Liver (tissue), 2 donors: ENCODE measurements around the gene HCRTR1.

Experiments
- CTCF ChIP-seq: fragments of 150-350 bp; IDR thresholded peaks from 2 replicates; pipeline ENCODE4 v1.5.1; 2017; ENCODE audit warnings: improper control_type of control experiment, low read depth, low read length; ENCODE audit not compliant: missing input control
- MAX ChIP-seq: IDR thresholded peaks from 2 replicates; pipeline ENCODE4 v1.6.1; 2016; ENCODE audit warnings: antibody characterized with exemption
- donor health status: healthy.

- no peak for TF ChIP-seq CTCF
- no peak for TF ChIP-seq MAX
Measured at GRCh38 chr1:31580891-31581603, 36.4 kb upstream of the HCRTR1 start.
